ENCODE measurements around the gene TAF11.
"Not testable (repeated sequence)": the region's sequence is repeated elsewhere in the genome, so short reads cannot be mapped to it uniquely, and the experiment has no call there.

The TAF11 gene

GRCh38 chr6:34887753-34888513 lies at the start of gene TAF11:
Gene TAF11 (minus strand): TSS chr6:34888042. CDS start chr6:34887957, 85 bp downstream.
- peak; percentile 82 for DNase-seq

- no peak for DNase-seq
Observed at GRCh38 chr6:34934516-34934915, 46.7 kb upstream of the TAF11 start.

- DNase-seq, result not testable (repeated sequence)
Observed at GRCh38 chr6:34932202-34932601, 44.4 kb upstream of the TAF11 start.

GRCh38 chr6:34930221-34930620 lies 42.4 kb upstream of the TAF11 start:
- no peak for DNase-seq

GRCh38 chr6:34929241-34929978 lies 41.6 kb upstream of the TAF11 start:
- DNase-seq, result no peak

GRCh38 chr6:34928695-34929094 lies 40.9 kb upstream of the TAF11 start:
- DNase-seq, result no peak

GRCh38 chr6:34928220-34928619 lies 40.4 kb upstream of the TAF11 start:
- no peak for DNase-seq

- no peak for DNase-seq
Observed at GRCh38 chr6:34926655-34927054, 38.8 kb upstream of the TAF11 start.

- DNase-seq, result no peak
Observed at GRCh38 chr6:34924831-34925625, 37.2 kb upstream of the TAF11 start.

GRCh38 chr6:34922177-34922663 lies 34.4 kb upstream of the TAF11 start:
- DNase-seq, result no peak

GRCh38 chr6:34920097-34920496 lies 32.3 kb upstream of the TAF11 start:
- no peak for DNase-seq

- no peak for DNase-seq
Observed at GRCh38 chr6:34919651-34920050, 31.8 kb upstream of the TAF11 start.

GRCh38 chr6:34917626-34918285 lies 29.9 kb upstream of the TAF11 start:
- DNase-seq, result no peak

- no peak for DNase-seq
Observed at GRCh38 chr6:34916348-34916967, 28.6 kb upstream of the TAF11 start.

- no peak for DNase-seq
Observed at GRCh38 chr6:34914358-34914757, 26.5 kb upstream of the TAF11 start.

- DNase-seq, result no peak
Observed at GRCh38 chr6:34912715-34913464, 25.0 kb upstream of the TAF11 start.

- no peak for DNase-seq
Observed at GRCh38 chr6:34911822-34912221, 24.0 kb upstream of the TAF11 start.

- no peak for DNase-seq
Observed at GRCh38 chr6:34909320-34909883, 21.6 kb upstream of the TAF11 start.

GRCh38 chr6:34908194-34908593 lies 20.4 kb upstream of the TAF11 start:
- no peak for DNase-seq

- no peak for DNase-seq
Observed at GRCh38 chr6:34906826-34907225, 19.0 kb upstream of the TAF11 start.

GRCh38 chr6:34904990-34905613 lies 17.3 kb upstream of the TAF11 start:
- DNase-seq, result no peak
